ENCODE results near the gene GLI2.

GRCh38 chr2:120744817-120745216, 9.1 kb downstream of the GLI2 start:
- TF ChIP-seq, protein P1, sequence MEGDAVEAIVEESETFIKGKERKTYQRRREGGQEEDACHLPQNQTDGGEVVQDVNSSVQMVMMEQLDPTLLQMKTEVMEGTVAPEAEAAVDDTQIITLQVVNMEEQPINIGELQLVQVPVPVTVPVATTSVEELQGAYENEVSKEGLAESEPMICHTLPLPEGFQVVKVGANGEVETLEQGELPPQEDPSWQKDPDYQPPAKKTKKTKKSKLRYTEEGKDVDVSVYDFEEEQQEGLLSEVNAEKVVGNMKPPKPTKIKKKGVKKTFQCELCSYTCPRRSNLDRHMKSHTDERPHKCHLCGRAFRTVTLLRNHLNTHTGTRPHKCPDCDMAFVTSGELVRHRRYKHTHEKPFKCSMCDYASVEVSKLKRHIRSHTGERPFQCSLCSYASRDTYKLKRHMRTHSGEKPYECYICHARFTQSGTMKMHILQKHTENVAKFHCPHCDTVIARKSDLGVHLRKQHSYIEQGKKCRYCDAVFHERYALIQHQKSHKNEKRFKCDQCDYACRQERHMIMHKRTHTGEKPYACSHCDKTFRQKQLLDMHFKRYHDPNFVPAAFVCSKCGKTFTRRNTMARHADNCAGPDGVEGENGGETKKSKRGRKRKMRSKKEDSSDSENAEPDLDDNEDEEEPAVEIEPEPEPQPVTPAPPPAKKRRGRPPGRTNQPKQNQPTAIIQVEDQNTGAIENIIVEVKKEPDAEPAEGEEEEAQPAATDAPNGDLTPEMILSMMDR (IDR thresholded peaks at IDR 0.05), result no peak
- TF ChIP-seq POLR2A (IDR thresholded peaks at IDR 0.05; ENCODE audit: low read depth) (no peak), EP300 (IDR thresholded peaks at IDR 0.05) (no peak)
